HCT116 (cell line): Measurements from ENCODE around the gene NELFB. TPM values are rescaled to one million over a fixed set of nuclear protein-coding genes. Genes with fewer than 3 reads are reported as not detected.

Source experiments
- ATAC-seq: fragments of 200-7000 bp; cut with Tn5 transposase; 2 replicates; pipeline ENCODE4 v1.9.1; 2020; ENCODE audit warnings: mild to moderate bottlenecking, moderate library complexity
- BruUV-seq: library from RNA; stranded (reverse); fragments of 400-500 nt; replicated peaks from 2 replicates; lab custom pipeline; 2021; lab: Mats Ljungman, UMichigan
- CTCF ChIA-PET: fragments of 300-600 bp; sonication (Branson Sonifier 250); formaldehyde crosslinking; loops from one replicate; lab custom pipeline; 2021; ENCODE audit warnings: antibody characterized with exemption; lab: Charles Lee
- POLR2A ChIA-PET: fragments of 300-600, 350-600 bp; sonication (Branson Sonifier 250); formaldehyde crosslinking; loops from one replicate; lab custom pipeline; 2021; ENCODE audit warnings: antibody characterized with exemption; lab: Charles Lee
- RAD21 ChIA-PET, 2 experiments: fragments of 300-600 bp; sonication (Branson Sonifier 250); formaldehyde crosslinking; loops; one replicate each; lab custom pipeline; 2023; ENCODE audit warnings: low total read pairs in 2 of 2; ENCODE audit not compliant: uncharacterized antibody in 2 of 2, unreplicated experiment in 2 of 2, low non-redundant PET in 1 of 2; lab: Charles Lee
- DNase-seq: peaks from one replicate; pipeline ENCODE4 v3.0.0-alpha.2; 2010; ENCODE audit warnings: low read depth, low spot score
- H2AFZ ChIP-seq: fragments of 200-600 bp; shearing (Covaris generic), sonication (generic); 2 replicates; pipeline ENCODE4 v1.6.1; 2017; ENCODE audit warnings: low read depth, mixed run types, mixed read lengths, antibody characterized with exemption, low read length; ENCODE audit not compliant: poor library complexity, severe bottlenecking
- H3K27ac ChIP-seq: 2 replicates; pipeline ENCODE4 v1.5.1; 2012; ENCODE audit warnings: low read depth, low read length
- H3K27me3 ChIP-seq: fragments of 200-600 bp; sonication (generic); 2 replicates; pipeline ENCODE4 v1.6.1; 2016; ENCODE audit warnings: mixed run types, low read length, mixed read lengths; ENCODE audit not compliant: insufficient read depth
- H3K36me3 ChIP-seq, 2 experiments: fragments of 200-500 bp in 1 of 2; fragments of 200-600 bp in 1 of 2; sonication (Bioruptor generic) in 1 of 2; sonication (generic) in 1 of 2; 2 replicates each; pipeline versions ENCODE4 v1.5.1 to v1.6.1; 2014 to 2016; ENCODE audit warnings: low read length in 2 of 2, inconsistent platforms in 1 of 2, mixed read lengths in 1 of 2, mixed run types in 1 of 2; ENCODE audit not compliant: insufficient read depth in 2 of 2, control insufficient read depth in 1 of 2
- H3K4me1 ChIP-seq, 2 experiments: fragments of 200-600 bp in 1 of 2; sonication (generic) in 1 of 2; 2 replicates each; pipeline versions ENCODE4 v1.5.1 to v1.6.1; 2012 to 2017; ENCODE audit warnings: low read length in 2 of 2, inconsistent platforms in 1 of 2, mild to moderate bottlenecking in 1 of 2, mixed read lengths in 1 of 2, mixed run types in 1 of 2, moderate library complexity in 1 of 2; ENCODE audit not compliant: insufficient read depth in 2 of 2, control insufficient read depth in 1 of 2
- H3K4me2 ChIP-seq: fragments of 200-600 bp; sonication (generic); 2 replicates; pipeline ENCODE4 v1.6.1; 2017; ENCODE audit warnings: mixed run types, low read length, mixed read lengths
- H3K4me3 ChIP-seq, 2 experiments: fragments of 200-600 bp in 1 of 2; sonication (generic) in 1 of 2; replicated peaks in 1 of 2; 2 replicates each; pipeline ENCODE4 v1.5.1; 2011 to 2016; ENCODE audit warnings: low read length in 2 of 2, control low read depth in 1 of 2, low read depth in 1 of 2, mild to moderate bottlenecking in 1 of 2, mixed read lengths in 1 of 2, mixed run types in 1 of 2
- H3K79me2 ChIP-seq: fragments of 200-600 bp; sonication (generic); 2 replicates; pipeline ENCODE4 v1.6.1; 2017; ENCODE audit warnings: mild to moderate bottlenecking, mixed run types, low read length, moderate library complexity, mixed read lengths; ENCODE audit not compliant: insufficient read depth
- H3K9ac ChIP-seq: fragments of 200-600 bp; sonication (generic); 2 replicates; pipeline ENCODE4 v1.6.1; 2016; ENCODE audit warnings: low read length, mixed read lengths
- H3K9me2 ChIP-seq: fragments of 200-600 bp; sonication (generic), shearing (Covaris generic); 2 replicates; pipeline ENCODE4 v1.6.1; 2017; ENCODE audit warnings: mixed run types, mild to moderate bottlenecking, moderate library complexity; ENCODE audit not compliant: insufficient read depth
- H3K9me3 ChIP-seq, 2 experiments: fragments of 200-500 bp in 1 of 2; fragments of 200-600 bp in 1 of 2; sonication (Bioruptor generic) in 1 of 2; sonication (generic) in 1 of 2; 2 replicates each; pipeline ENCODE4 v1.6.1; 2014 to 2017; ENCODE audit warnings: low read length in 2 of 2, mixed read lengths in 2 of 2, inconsistent platforms in 1 of 2, low read depth in 1 of 2, mild to moderate bottlenecking in 1 of 2, mixed run types in 1 of 2, moderate library complexity in 1 of 2; ENCODE audit not compliant: control insufficient read depth in 1 of 2, insufficient read depth in 1 of 2
- H4K20me1 ChIP-seq: fragments of 200-600 bp; sonication (generic), shearing (Covaris generic); 2 replicates; pipeline ENCODE4 v1.6.1; 2017; ENCODE audit warnings: mixed run types, mild to moderate bottlenecking, moderate library complexity; ENCODE audit not compliant: insufficient read depth
- CBX3 ChIP-seq: IDR thresholded peaks from 2 replicates; pipeline ENCODE4 v1.6.1; 2012; ENCODE audit warnings: low read depth
- CEBPB ChIP-seq: IDR thresholded peaks from 2 replicates; pipeline ENCODE4 v1.6.1; 2012; ENCODE audit warnings: low read depth
- EZH2phosphoT487 ChIP-seq: fragments of 200-600 bp; IDR thresholded peaks from 2 replicates; pipeline ENCODE4 v1.6.1; 2018; ENCODE audit warnings: antibody characterized with exemption, borderline replicate concordance
- POLR2A ChIP-seq: IDR thresholded peaks from 2 replicates; pipeline ENCODE4 v1.7.0; 2011; ENCODE audit warnings: borderline replicate concordance; ENCODE audit not compliant: insufficient read depth, insufficient read length; ENCODE audit errors: extremely low read depth
- POLR2AphosphoS5 ChIP-seq: IDR thresholded peaks from 2 replicates; pipeline ENCODE4 v1.6.1; 2011; ENCODE audit warnings: mild to moderate bottlenecking, low read depth, low read length, moderate library complexity
- SP1 ChIP-seq: IDR thresholded peaks from 2 replicates; pipeline ENCODE4 v1.6.1; 2012; ENCODE audit warnings: low read depth
- ZFX ChIP-seq: fragments of 450-650 bp; IDR thresholded peaks from 2 replicates; pipeline ENCODE4 v1.6.1; 2017
- intact Hi-C: fragments of 100-400 bp; cut with micrococcal nuclease; formaldehyde crosslinking; loops from 2 replicates; pipeline ENCODE4 v1.10.0; 2022
- total RNA-seq: library from RNA; stranded (reverse); gene quantifications from one replicate; pipeline ENCODE4 v1.2.1, GENCODE V29; 2021; ENCODE audit not compliant: unreplicated experiment
- TF ChIP-seq, protein P1 (sequence below): IDR thresholded peaks from 2 replicates; pipeline ENCODE4 v1.6.1; 2012
- TF ChIP-seq, protein P2 (sequence below), 3 experiments: fragments of 200-600 bp in 1 of 3; sonication (generic) in 1 of 3; IDR thresholded peaks in 2 of 3; conservative IDR thresholded peaks in 1 of 3; 2 replicates each; pipeline ENCODE4 v1.5.1; 2012 to 2017; ENCODE audit warnings: low read depth in 2 of 3, low read length in 2 of 3, antibody characterized with exemption in 1 of 3, borderline replicate concordance in 1 of 3, control low read depth in 1 of 3, mild to moderate bottlenecking in 1 of 3, mixed read lengths in 1 of 3, mixed run types in 1 of 3, moderate library complexity in 1 of 3; ENCODE audit not compliant: insufficient read depth in 1 of 3

Gene NELFB
- total RNA-seq, 1 experiment from 2014 or later: 86.4 TPM

DNA sequence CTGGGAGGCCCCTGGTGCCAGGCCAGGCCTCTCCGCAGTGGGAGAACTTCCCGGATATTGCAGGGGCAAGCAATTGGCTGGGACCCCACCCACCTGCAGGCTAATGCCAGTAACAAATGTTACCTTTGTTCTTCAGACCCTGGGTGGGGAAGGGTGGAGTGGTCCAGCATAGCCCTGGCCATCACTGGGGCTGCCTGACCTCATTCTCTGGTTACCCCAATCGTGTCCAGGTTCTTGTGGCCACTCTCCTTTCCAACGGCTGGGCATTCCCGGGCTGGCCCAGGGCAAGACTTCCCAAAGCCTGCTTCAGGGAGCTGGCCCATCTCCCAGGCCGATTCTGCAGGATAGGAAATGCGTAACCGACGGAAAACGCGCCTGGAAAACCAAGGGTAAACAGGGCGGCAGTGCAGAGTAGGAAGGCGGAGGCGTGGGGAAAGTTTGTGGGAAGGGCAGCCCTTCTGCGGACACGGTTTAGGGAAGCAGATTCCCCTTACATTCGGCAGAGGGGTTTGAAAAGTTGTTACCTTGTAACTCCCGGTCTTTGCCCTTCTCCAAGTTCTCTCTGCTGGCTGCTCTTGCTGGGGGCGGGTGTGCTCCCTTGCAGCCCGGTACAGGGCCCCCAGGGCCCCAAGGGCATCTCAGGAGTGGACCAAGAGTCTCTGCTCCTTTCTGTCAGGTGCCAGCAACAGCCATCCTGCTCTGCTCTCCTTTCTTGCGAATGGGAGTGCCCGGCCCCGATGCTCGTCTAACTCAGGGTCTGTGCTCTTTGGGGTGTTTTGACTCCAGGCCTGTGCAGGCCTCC is 43.5 kb downstream of the NELFB start (continued):
- TF ChIP-seq POLR2A (no peak), CBX3 (no peak), POLR2AphosphoS5 (no peak), ZFX (no peak), EZH2phosphoT487 (no peak), CEBPB (no peak)
- TF ChIP-seq, protein P1, sequence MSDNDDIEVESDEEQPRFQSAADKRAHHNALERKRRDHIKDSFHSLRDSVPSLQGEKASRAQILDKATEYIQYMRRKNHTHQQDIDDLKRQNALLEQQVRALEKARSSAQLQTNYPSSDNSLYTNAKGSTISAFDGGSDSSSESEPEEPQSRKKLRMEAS: no peak
- TF ChIP-seq, protein P2, sequence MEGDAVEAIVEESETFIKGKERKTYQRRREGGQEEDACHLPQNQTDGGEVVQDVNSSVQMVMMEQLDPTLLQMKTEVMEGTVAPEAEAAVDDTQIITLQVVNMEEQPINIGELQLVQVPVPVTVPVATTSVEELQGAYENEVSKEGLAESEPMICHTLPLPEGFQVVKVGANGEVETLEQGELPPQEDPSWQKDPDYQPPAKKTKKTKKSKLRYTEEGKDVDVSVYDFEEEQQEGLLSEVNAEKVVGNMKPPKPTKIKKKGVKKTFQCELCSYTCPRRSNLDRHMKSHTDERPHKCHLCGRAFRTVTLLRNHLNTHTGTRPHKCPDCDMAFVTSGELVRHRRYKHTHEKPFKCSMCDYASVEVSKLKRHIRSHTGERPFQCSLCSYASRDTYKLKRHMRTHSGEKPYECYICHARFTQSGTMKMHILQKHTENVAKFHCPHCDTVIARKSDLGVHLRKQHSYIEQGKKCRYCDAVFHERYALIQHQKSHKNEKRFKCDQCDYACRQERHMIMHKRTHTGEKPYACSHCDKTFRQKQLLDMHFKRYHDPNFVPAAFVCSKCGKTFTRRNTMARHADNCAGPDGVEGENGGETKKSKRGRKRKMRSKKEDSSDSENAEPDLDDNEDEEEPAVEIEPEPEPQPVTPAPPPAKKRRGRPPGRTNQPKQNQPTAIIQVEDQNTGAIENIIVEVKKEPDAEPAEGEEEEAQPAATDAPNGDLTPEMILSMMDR (IDR thresholded peaks at IDR 0.05 in 2 of 3, conservative IDR thresholded peaks at IDR 0.05 in 1 of 3; ENCODE audit: borderline replicate concordance in 1 of 3, insufficient read depth in 1 of 3, low read depth in 2 of 3, low read length in 2 of 3): no peak

DNA sequence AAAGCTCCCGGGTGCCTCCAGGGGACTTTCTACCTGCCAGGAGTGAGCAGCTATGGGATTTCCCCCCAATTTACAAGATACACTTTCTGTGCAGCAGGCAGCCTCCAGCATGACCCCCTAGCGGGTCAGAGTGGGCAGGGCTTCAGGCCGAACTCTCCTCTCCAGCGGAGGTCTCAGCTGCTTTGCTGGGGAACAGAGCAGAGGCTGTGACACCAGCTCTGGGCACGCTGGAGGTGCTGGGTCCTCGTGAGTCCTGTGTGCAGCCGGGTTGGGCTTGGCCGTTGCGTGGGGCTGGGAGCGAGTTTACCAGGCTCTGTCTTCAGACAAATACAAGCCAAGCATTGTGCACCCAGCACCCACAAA is 44.1 kb downstream of the NELFB start:
- no TSS peak for BruUV-seq
- CTCF ChIA-PET: no interaction called here
- DNase-seq (no peak), ATAC-seq (no peak)
- RAD21 ChIA-PET: no interaction called here
- Histone ChIP-seq H3K9me3 (no peaks in the 10 kb centered on the region), H3K4me3 (no peak overlapping the region), H3K36me3 (no peaks in the 10 kb centered on the region), H4K20me1 (peaks cover 2% of the 10 kb centered on the region; the same call in 1 of the 2 replicates), H3K9ac (no peak overlapping the region), H3K27ac (no peak overlapping the region; the same call in 1 of the 2 replicates), H3K4me1 (peaks cover 32 to 67% of the 10 kb centered on the region in 2 experiments), H2AFZ (no peak overlapping the region), H3K27me3 (no peaks in the 10 kb centered on the region), H3K9me2 (no peaks in the 10 kb centered on the region), H3K4me2 (no peak overlapping the region), H3K79me2 (peaks cover 17% of the 10 kb centered on the region)
- no peak for TF ChIP-seq ZFX
- no peak for TF ChIP-seq SP1
- TF ChIP-seq, protein P1: no peak
- intact Hi-C loops: no loop called here
- POLR2A ChIA-PET: no interaction called here
